ENCODE results near the gene ST7.
"Not testable (repeated sequence)": the region's sequence is repeated elsewhere in the genome, so short reads cannot be mapped to it uniquely, and the experiment has no call there.

The ST7 gene

GRCh38 chr7:116953372-116953905 lies at the start of gene ST7:
Gene ST7, plus strand, starts transcription at chr7:116953501. Its CDS starts 40 bp downstream, at chr7:116953541.
- peak; percentile 35 to 52 (median 42) for DNase-seq (ENCODE audit: low read depth in 4 of 4, low spot score in 1 of 4)

- DNase-seq (ENCODE audit: low read depth in 4 of 4, low spot score in 1 of 4) = no peak
Measured at GRCh38 chr7:116906391-116906790, 46.9 kb upstream of the ST7 start.

DNA sequence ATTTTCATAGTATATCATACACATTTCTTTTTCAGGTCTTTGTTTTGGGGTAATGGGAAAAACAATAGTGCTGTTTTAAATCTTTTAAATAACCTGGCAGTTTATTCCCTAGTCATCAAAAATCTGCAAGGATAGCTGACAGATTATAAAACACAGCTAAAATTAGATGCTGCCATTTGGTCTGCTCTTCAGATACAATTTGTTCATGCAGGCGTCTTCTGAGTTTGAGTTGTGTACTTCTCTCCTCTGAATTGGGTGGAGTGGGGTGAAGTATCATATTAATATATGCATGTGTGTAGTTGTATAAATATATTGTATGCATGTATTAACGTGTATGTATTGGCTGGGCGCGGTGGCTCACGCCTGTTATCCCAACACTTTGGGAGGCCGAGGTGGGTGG lies 42.9 kb upstream of the ST7 start:
- DNase-seq (ENCODE audit: low read depth in 4 of 4, low spot score in 1 of 4) = no peak

- DNase-seq (ENCODE audit: low read depth in 4 of 4, low spot score in 1 of 4) = no peak
Measured at GRCh38 chr7:116911801-116912200, 41.5 kb upstream of the ST7 start.

- no peak for DNase-seq (ENCODE audit: low read depth in 4 of 4, low spot score in 1 of 4)
Measured at GRCh38 chr7:116912269-116912909, 40.9 kb upstream of the ST7 start.

GRCh38 chr7:116918704-116919103 lies 34.6 kb upstream of the ST7 start:
- DNase-seq (ENCODE audit: low read depth in 4 of 4, low spot score in 1 of 4) = no peak

DNA sequence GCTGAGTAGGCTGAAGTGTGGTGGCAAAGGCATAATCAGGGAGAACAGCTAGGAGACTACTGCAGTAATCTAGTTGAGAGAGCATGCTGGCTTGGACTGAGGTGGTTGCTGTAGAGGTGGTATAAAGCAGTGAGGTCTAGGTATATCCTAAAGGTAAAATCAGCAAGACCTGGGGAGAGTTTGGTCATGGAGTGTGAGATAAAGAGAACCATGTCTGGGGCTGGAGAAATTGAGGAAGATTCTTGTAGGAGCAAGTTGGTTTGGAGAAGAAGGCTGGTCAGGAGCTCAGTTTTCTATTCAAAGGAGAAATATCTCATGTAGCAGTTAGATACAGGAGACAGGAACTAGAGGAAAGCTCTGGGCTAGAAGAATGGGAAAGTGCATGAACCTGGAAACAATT lies 32.9 kb upstream of the ST7 start:
- no peak for DNase-seq (ENCODE audit: low read depth in 4 of 4, low spot score in 1 of 4)

DNA sequence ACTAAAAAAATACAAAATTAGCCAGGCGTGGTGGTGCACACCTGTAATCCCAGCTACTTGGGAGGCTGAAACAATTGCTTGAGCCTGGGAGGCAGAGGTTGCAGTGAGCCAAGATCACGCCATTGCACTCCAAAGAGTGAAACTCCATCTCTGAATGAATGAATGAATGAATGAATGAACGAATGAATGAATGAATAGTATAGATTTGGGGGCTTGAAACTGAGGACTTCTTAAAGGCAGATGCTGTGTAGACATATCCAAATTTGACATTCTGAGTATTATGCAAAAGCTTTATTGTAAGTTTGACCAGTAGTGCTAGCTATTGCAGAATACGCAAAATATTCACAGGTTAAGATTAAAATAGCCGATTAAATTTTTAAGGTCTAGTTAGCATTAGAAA lies 30.8 kb upstream of the ST7 start:
- no peak for DNase-seq (ENCODE audit: low read depth in 4 of 4, low spot score in 1 of 4)

DNA sequence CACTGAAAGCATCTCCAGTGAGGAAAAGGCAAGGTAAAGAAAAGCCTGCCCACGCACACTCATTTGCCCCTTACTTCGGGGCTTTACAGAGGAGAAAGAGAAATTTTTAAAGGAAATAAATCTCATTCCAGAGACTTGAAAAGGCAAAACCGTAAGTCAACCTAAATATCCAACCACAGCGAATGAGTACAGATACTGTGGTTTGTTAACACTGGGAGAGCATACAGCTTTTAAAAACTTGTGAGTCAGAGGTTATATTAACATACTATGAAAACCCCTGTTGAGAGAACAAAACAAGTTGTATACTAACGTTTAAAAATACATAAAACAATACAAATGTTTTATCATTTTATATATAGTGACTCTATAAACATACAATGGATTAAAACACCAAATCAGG lies 28.6 kb upstream of the ST7 start:
- DNase-seq (ENCODE audit: low read depth in 4 of 4, low spot score in 1 of 4) = no peak

DNA sequence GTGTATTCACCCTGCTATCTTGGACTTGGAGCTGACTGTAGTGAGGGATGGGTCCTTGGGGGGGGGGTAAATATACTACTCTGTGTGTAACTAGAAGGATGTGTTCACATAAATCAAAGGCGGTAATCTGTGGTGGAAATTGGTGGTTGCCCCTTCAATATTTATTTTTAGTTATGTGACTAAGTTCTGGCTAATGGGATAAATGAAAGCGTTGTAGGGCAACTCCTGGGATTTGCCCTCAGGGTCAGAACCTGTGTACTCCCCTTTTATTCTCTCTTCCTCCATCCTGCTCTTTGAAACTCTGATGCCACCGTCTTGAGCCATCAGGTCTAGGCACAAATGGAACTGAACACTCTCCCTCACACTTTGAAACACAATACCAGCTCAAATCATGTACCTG lies 24.3 kb upstream of the ST7 start:
- DNase-seq (ENCODE audit: low read depth in 4 of 4, low spot score in 1 of 4) = no peak

DNA sequence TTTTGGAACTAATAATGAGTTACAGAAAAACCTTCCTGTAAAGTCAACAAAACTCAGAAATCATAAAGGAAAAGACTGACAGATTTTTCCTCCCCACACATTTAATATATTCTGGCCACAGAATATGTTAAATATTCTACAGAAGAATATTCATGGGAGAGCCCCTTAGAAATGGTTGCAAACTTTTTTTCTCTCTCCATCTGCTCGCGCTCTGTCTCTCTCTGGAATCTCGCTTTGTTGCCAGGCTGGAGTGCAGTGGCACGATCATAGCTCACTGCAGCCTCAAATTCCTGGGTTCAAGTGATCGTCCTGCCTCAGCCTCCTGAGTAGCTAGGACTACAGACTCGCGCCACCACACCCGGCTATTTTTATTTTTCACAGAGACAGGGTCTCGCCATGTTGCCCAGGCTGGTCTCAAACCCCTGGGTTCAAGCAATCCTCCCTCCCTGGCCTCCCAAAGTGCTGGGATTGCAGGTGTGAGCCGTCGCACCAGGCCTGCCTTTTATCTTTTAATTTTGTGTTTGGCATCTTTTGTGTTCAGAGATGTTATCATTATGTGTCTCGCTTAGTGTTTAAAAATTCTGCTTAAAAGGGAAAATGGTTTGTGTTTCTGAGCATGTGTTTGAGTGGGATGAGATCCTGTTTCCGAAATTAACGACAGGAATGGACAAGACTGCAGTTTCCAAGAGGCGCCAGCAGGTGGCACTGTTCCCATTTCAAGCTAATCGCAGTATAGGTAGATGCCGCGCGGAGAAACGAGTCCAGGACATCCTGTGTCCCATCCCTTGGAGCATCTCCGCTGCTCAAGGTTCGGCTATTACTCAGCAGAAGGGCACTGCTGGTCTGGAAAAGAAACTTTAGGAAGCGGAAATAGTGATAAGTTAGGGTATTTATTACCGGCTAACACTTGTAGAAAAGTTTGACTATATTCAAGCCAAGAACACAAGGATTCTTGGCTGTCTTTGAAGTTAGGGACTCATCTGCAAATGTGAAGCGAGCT lies 23.1 kb upstream of the ST7 start:
- peak; percentile 52 to 67 (median 60) for DNase-seq (ENCODE audit: low read depth in 4 of 4, low spot score in 1 of 4)

DNA sequence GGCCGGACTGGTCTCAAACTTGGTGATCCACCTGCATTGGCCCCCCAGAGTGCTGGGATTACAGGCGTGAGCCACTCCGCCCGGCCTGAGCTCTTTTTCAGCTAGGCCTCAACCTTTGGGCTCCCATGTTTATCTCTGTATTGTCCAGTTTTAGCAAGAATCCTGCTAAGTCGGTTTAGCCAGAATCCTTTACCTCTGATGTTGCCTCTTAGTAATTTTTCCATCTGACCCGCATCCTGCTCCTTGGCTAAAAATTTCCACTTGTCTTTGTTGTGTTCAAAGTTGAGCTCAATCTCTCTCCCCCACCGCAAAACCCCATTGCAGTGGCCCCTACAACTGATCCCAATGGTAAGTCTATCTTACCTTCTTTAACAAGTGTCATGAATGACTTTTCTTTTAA lies 20.7 kb upstream of the ST7 start:
- no peak for DNase-seq (ENCODE audit: low read depth in 4 of 4, low spot score in 1 of 4)

- no peak for DNase-seq (ENCODE audit: low read depth in 4 of 4, low spot score in 1 of 4)
Measured at GRCh38 chr7:116933465-116933864, 19.8 kb upstream of the ST7 start.

DNA sequence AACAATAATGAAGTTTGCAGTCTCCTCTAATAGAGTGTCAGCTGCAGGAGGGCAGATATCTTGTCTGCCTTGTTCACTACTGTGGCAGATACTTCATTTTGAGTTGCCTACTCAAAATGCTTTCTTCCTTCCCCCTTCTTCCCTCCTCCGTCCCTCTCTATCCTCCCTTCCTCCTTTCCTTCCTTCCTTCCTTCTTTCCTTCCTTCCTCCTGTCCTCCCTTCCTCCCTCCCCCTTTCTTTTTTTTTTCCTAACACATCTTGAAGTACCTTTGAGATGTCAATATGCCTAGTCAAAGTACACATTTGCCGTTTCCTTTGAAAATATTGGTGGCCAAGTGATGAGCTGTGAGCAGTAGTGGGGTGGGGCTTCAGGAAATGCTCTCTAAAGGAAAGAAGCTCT lies 18.7 kb upstream of the ST7 start:
- DNase-seq (ENCODE audit: low read depth in 4 of 4, low spot score in 1 of 4) = no peak

GRCh38 chr7:116936844-116937243 lies 16.5 kb upstream of the ST7 start:
- not testable (repeated sequence) for DNase-seq (ENCODE audit: low read depth in 4 of 4, low spot score in 1 of 4)

DNA sequence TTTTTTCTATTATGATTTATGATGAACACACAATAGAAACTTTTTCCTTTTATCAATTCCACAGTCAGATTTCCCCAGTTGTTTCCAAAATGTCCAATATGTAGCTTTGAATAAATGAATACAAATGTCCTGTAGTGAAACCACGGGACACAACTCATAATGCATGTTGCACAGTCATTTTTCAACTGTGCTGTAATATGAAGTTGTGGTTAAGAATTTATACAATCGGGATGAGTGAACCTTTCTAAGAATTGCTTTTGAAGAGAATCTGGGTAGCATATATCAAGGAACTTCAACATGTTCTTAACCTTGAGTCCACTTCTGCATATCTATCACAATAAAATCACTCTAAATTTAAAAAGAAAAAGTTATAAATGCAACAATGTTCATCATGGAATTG lies 14.6 kb upstream of the ST7 start:
- no peak for DNase-seq (ENCODE audit: low read depth in 4 of 4, low spot score in 1 of 4)

DNA sequence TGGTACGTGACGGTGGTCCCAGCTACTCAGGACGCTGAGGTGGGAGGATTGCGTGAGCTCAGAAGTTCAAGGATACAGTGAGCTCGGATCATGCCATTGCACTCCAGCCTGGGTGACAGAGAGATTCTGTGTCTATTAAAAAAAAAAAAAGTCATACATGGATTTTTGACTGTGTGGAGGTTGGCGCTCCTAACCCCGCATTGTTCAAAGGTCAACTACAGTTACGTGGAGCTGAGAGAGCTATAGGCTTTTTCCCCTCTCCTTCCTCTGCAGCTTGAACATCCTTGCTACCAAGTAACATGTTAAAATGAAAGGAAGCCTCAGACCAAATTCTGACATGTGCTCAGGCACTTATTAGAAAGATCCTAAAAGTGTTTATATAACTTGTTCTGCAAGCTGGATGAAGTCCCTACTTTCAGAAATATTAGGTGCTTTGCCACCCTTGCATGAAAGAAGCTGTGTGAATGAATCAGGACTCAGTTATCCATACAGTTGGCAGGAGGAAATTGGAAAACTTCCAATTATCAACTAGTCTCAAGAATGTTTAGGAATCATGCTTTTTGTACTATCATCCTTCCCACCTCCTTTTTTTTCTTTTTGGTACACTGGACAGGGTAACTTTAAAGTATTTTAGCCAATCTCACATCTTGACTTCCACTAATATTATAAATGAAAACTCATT lies 12.5 kb upstream of the ST7 start:
- no peak for DNase-seq (ENCODE audit: low read depth in 4 of 4, low spot score in 1 of 4)

GRCh38 chr7:116942504-116942903 lies 10.8 kb upstream of the ST7 start:
- no peak for DNase-seq (ENCODE audit: low read depth in 4 of 4, low spot score in 1 of 4)

DNA sequence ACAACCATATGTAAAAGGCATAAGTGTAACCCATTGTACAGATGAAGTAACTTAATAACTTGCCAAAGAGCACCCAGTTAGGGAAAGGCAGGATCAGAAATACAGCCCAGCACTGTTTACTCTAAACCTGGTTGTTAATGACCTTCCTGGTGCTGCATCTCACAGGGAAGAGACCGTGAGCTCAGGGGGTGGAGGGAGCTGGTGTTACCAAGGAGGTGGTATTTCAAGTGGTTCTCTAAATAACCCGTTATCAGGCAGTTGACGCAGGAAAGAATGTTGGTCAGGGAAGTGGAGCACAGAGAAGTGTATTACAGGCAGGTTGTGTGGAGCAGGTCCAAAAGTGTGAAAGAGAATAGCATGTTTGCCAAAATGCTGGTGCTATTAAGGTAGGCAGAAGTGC lies 4.4 kb upstream of the ST7 start:
- DNase-seq (ENCODE audit: low read depth in 4 of 4, low spot score in 1 of 4) = no peak

DNA sequence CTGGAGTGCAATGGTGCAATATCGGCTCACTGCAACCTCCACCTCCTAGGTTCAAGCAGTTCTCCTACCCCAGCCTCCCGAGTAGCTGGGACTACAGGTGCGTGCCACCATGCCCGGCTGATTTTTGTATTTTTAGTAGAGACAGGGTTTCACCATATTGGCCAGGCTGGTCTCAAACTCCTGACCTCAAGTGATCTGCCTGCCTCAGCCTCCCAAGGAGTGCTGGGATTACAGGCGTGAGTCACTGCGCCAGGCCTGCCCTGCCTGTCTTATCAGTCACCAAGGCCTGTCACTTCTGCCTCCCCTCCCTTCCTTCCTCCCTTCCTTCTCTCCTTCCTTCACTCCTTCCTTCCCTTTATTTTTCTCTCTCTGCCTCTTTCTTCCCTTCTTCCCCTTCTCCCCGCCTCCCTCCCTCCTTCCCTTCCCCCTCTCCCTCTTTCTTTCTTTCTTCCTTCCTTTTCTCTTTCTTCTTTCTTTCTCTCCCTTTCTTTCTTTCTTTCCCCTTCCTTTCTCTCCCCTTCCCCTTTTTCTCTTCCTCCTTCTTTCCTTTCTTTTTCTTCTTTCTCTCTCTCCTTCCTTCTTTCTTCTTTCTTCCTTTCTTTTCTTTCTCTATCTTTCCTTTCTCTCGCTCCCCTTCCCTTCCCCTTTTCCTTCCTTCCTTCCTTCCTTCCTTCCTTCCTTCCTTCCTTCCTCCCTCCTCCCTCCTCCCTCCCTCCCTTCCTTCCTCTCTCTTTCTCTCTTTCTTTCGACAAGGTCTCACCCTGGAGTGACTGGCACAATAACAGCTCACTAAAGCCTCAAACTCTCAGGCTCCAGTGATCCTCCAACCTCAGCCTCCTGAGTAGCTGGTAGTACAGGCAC lies 3.1 kb upstream of the ST7 start:
- DNase-seq (ENCODE audit: low read depth in 4 of 4, low spot score in 1 of 4) = no peak

- no peak for DNase-seq (ENCODE audit: low read depth in 4 of 4, low spot score in 1 of 4)
Measured at GRCh38 chr7:116950889-116951351, 2.4 kb upstream of the ST7 start.
